Activated naive CD8-positive, alpha-beta T cell treated with anti-CD3 and anti-CD28 coated beads, Interleukin-2, amount 10 ng/mL, durations not matched to agents 7 days and 5 days (primary cell): ENCODE results near the gene CSNK1G1. TPM values are rescaled to one million over a fixed set of nuclear protein-coding genes. Genes with fewer than 3 reads are reported as not detected.
"Not testable (repeated sequence)": the region's sequence is repeated elsewhere in the genome, so short reads cannot be mapped to it uniquely, and the experiment has no call there.

Source experiments
- ATAC-seq: fragments of 150-1000 bp; cut with Tn5 transposase; one replicate; pipeline ENCODE4 v1.10.0; 2021; ENCODE audit warnings: low read depth, moderate library complexity
- POLR2A ChIA-PET: fragments of 350-600 bp; sonication (Branson Sonifier 250); formaldehyde crosslinking; loops from one replicate; lab custom pipeline; 2021; ENCODE audit warnings: antibody characterized with exemption; lab: Charles Lee
- DNase-seq: peaks from one replicate; pipeline ENCODE4 v3.0.0; 2021
- H3K27ac Mint-ChIP-seq: one replicate; pipeline ENCODE4 v1.8.0; 2022; ENCODE audit warnings: mild to moderate bottlenecking, mixed read lengths
- H3K27me3 Mint-ChIP-seq: one replicate; pipeline ENCODE4 v1.8.0; 2022; ENCODE audit warnings: mild to moderate bottlenecking, moderate library complexity, mixed read lengths
- H3K36me3 Mint-ChIP-seq: one replicate; pipeline ENCODE4 v1.8.0; 2021; ENCODE audit warnings: mild to moderate bottlenecking, mixed read lengths
- H3K4me1 Mint-ChIP-seq: one replicate; pipeline ENCODE4 v1.8.0; 2021; ENCODE audit warnings: mixed read lengths
- H3K4me3 Mint-ChIP-seq: one replicate; pipeline ENCODE4 v1.8.0; 2022; ENCODE audit warnings: mild to moderate bottlenecking, moderate library complexity, mixed read lengths
- H3K9me3 Mint-ChIP-seq: one replicate; pipeline ENCODE4 v1.8.0; 2021; ENCODE audit warnings: mixed read lengths
- total RNA-seq, 2 experiments: library from RNA; stranded (reverse); gene quantifications; one replicate each; pipeline ENCODE4 v1.2.3, GENCODE V29; 2021

CSNK1G1 gene
- total RNA-seq, result 10 to 100 TPM; 26.2 to 26.7 TPM

GRCh38 chr15:64355944-64356709 lies at the start of gene CSNK1G1:
Gene CSNK1G1, minus strand, starts transcription at chr15:64356173. Its CDS starts 55,674 bp downstream, at chr15:64300499.
- Mint-ChIP-seq H3K27ac (peak within 1 kb of the TSS; percentile 83), H3K4me3 (peak within 1 kb of the TSS; percentile 94), H3K36me3 (no peaks in the 10 kb centered on the region), H3K9me3 (no peaks in the 10 kb centered on the region), H3K27me3 (no peaks in the 10 kb centered on the region), H3K4me1 (peaks cover 22% of the 10 kb centered on the region)
- POLR2A ChIA-PET, result interaction anchor here (1.0 to 1.6 kb wide), 5 partner anchors 24 to 246 kb away, joined by 3 to 6 read pairs (median 4); partner anchors contain the start of genes PCLAF and TRIP4
- peak; percentile 89 for DNase-seq
- peak; percentile 99 for ATAC-seq

GRCh38 chr15:64400583-64400982 lies 44.6 kb upstream of the CSNK1G1 start:
- POLR2A ChIA-PET, result no interaction called here
- H3K27ac Mint-ChIP-seq, result no peak overlapping the region
- H3K9me3 Mint-ChIP-seq, result no peaks in the 10 kb centered on the region
- H3K4me1 Mint-ChIP-seq, result no peaks in the 10 kb centered on the region
- DNase-seq (no peak), ATAC-seq (no peak)
- no peaks in the 10 kb centered on the region for H3K27me3 Mint-ChIP-seq
- H3K4me3 Mint-ChIP-seq, result no peak overlapping the region
- peaks cover 15% of the 10 kb centered on the region for H3K36me3 Mint-ChIP-seq

GRCh38 chr15:64398575-64398974 lies 42.6 kb upstream of the CSNK1G1 start:
- Mint-ChIP-seq H3K27ac (no peak overlapping the region), H3K4me3 (no peak overlapping the region), H3K36me3 (peaks cover 22% of the 10 kb centered on the region), H3K4me1 (peaks cover 7% of the 10 kb centered on the region), H3K9me3 (no peaks in the 10 kb centered on the region), H3K27me3 (no peaks in the 10 kb centered on the region)
- ATAC-seq, result no peak
- POLR2A ChIA-PET, result interaction anchor here (0.6 kb wide), 1 partner anchor 105 kb away, joined by 3 read pairs; no protein-coding TSS in a partner anchor
- no peak for DNase-seq

GRCh38 chr15:64396789-64397188 lies 40.8 kb upstream of the CSNK1G1 start:
- H3K36me3 Mint-ChIP-seq, result peaks cover 22% of the 10 kb centered on the region
- H3K4me3 Mint-ChIP-seq, result no peak overlapping the region
- no peaks in the 10 kb centered on the region for H3K9me3 Mint-ChIP-seq
- ATAC-seq, result no peak
- no peak for DNase-seq
- peaks cover 7% of the 10 kb centered on the region for H3K4me1 Mint-ChIP-seq
- POLR2A ChIA-PET, result interaction anchor here (1.0 kb wide), 1 partner anchor 9 kb away, joined by 6 read pairs; the partner anchor contains the start of gene TRIP4
- no peaks in the 10 kb centered on the region for H3K27me3 Mint-ChIP-seq
- no peak overlapping the region for H3K27ac Mint-ChIP-seq

GRCh38 chr15:64392471-64392870 lies 36.5 kb upstream of the CSNK1G1 start:
- POLR2A ChIA-PET, H3K27me3 Mint-ChIP-seq, ATAC-seq, H3K27ac Mint-ChIP-seq, H3K9me3 Mint-ChIP-seq, H3K4me3 Mint-ChIP-seq, DNase-seq: not testable (repeated sequence)
- Mint-ChIP-seq H3K4me1 (peaks cover 18% of the 10 kb centered on the region), H3K36me3 (peaks cover 18% of the 10 kb centered on the region)

GRCh38 chr15:64389036-64389435 lies 33.1 kb upstream of the CSNK1G1 start:
- Mint-ChIP-seq H3K27ac (peak overlapping the region; percentile 61), H3K4me3 (peak overlapping the region; percentile 95), H3K4me1 (peaks cover 15% of the 10 kb centered on the region), H3K9me3 (no peaks in the 10 kb centered on the region), H3K27me3 (no peaks in the 10 kb centered on the region), H3K36me3 (peaks cover 9% of the 10 kb centered on the region)
- ATAC-seq (no peak), DNase-seq (no peak)
- POLR2A ChIA-PET, result interaction anchor here (2.2 kb wide), 1 partner anchor 8 kb away, joined by 6 read pairs; no protein-coding TSS in a partner anchor

GRCh38 chr15:64387562-64388168 lies 31.7 kb upstream of the CSNK1G1 start, which contains the start of gene TRIP4:
Gene TRIP4, plus strand, starts transcription at chr15:64387836. Its CDS starts 28 bp downstream, at chr15:64387864.
- POLR2A ChIA-PET, result interaction anchor here (0.5 to 2.2 kb wide), 22 partner anchors 10 to 507 kb away, joined by 3 to 16 read pairs (median 4); partner anchors contain the start of genes CIAO2A, CSNK1G1 and PPIB
- Mint-ChIP-seq H3K9me3 (no peaks in the 10 kb centered on the region), H3K36me3 (peaks cover 6% of the 10 kb centered on the region), H3K27me3 (no peaks in the 10 kb centered on the region), H3K4me1 (peaks cover 11% of the 10 kb centered on the region), H3K4me3 (peak within 1 kb of the TSS; percentile 95), H3K27ac (peak within 1 kb of the TSS; percentile 93)
- ATAC-seq (peak; percentile 100), DNase-seq (peak; percentile 94)

GRCh38 chr15:64386291-64386690 lies 30.3 kb upstream of the CSNK1G1 start:
- ATAC-seq (no peak), DNase-seq (no peak)
- H3K4me3 Mint-ChIP-seq, result no peak overlapping the region
- no peak overlapping the region for H3K27ac Mint-ChIP-seq
- H3K9me3 Mint-ChIP-seq, result no peaks in the 10 kb centered on the region
- POLR2A ChIA-PET, result no interaction called here
- peaks cover 17% of the 10 kb centered on the region for H3K4me1 Mint-ChIP-seq
- no peaks in the 10 kb centered on the region for H3K27me3 Mint-ChIP-seq
- peaks cover 6% of the 10 kb centered on the region for H3K36me3 Mint-ChIP-seq

GRCh38 chr15:64383760-64384159 lies 27.8 kb upstream of the CSNK1G1 start:
- H3K27ac Mint-ChIP-seq, result no peak overlapping the region
- no peak overlapping the region for H3K4me3 Mint-ChIP-seq

GRCh38 chr15:64381000-64381751 lies 25.2 kb upstream of the CSNK1G1 start, which contains the start of gene PCLAF:
Gene PCLAF, minus strand, starts transcription at chr15:64381441. Its CDS starts 70 bp downstream, at chr15:64381371.
- peak within 1 kb of the TSS; percentile 92 for H3K4me3 Mint-ChIP-seq
- peaks cover 11% of the 10 kb centered on the region for H3K36me3 Mint-ChIP-seq
- POLR2A ChIA-PET, result interaction anchor here (0.5 to 1.6 kb wide), 3 partner anchors 25 to 514 kb away, joined by 3 to 5 read pairs (median 3); partner anchors contain the start of gene CSNK1G1
- H3K27me3 Mint-ChIP-seq, result no peaks in the 10 kb centered on the region
- H3K9me3 Mint-ChIP-seq, result no peaks in the 10 kb centered on the region
- H3K27ac Mint-ChIP-seq, result peak within 1 kb of the TSS; percentile 85
- peaks cover 14% of the 10 kb centered on the region for H3K4me1 Mint-ChIP-seq
- peak; percentile 89 for DNase-seq
- peak; percentile 100 for ATAC-seq

More at GRCh38 chr15:64383760-64384159, 27.8 kb upstream of the CSNK1G1 start:
- DNase-seq (no peak), ATAC-seq (no peak)
- Mint-ChIP-seq H3K4me1 (peaks cover 18% of the 10 kb centered on the region), H3K27me3 (no peaks in the 10 kb centered on the region), H3K9me3 (no peaks in the 10 kb centered on the region), H3K36me3 (peaks cover 12% of the 10 kb centered on the region)
- POLR2A ChIA-PET, result no interaction called here

- Mint-ChIP-seq H3K27ac (peak overlapping the region; percentile 85), H3K36me3 (peaks cover 17% of the 10 kb centered on the region), H3K4me3 (peak overlapping the region; percentile 92), H3K4me1 (peaks cover 16% of the 10 kb centered on the region)
- not testable (repeated sequence) for H3K9me3 Mint-ChIP-seq, DNase-seq, H3K27me3 Mint-ChIP-seq, ATAC-seq
- POLR2A ChIA-PET, result interaction anchor here (0.5 to 1.6 kb wide), 5 partner anchors 19 to 514 kb away, joined by 3 to 5 read pairs (median 3); partner anchors contain the start of gene CSNK1G1
Measured at GRCh38 chr15:64380130-64380870, 24.3 kb upstream of the CSNK1G1 start.
